A549 (cell line): ENCODE results near the gene LSM3.

ENCODE experiments used
- CEBPB ChIP-seq, 2 experiments: fragments of >200 bp in 1 of 2; sonication (Bioruptor Twin) in 1 of 2; formaldehyde crosslinking in 1 of 2; IDR thresholded peaks; 2 replicates each; pipeline ENCODE4 v1.6.1; 2012 to 2016
- EP300 ChIP-seq, 2 experiments: fragments of >200 bp; sonication (Bioruptor Twin); formaldehyde crosslinking; IDR thresholded peaks; 2 replicates in 1 of 2; 3 replicates in 1 of 2; pipeline ENCODE4 v1.6.1; 2016 to 2017
- KDM1A ChIP-seq: fragments of 200-600 bp; sonication (generic); IDR thresholded peaks from 2 replicates; pipeline ENCODE4 v1.6.1; 2016; ENCODE audit warnings: low read depth, mild to moderate bottlenecking
- MYC ChIP-seq: IDR thresholded peaks from 2 replicates; pipeline ENCODE4 v1.6.1; 2012; ENCODE audit warnings: mild to moderate bottlenecking, inconsistent platforms, low read length, improper control_type of control experiment, borderline replicate concordance
- NPAS2 ChIP-seq: fragments of 250-450 bp; sonication (Bioruptor Pico); IDR thresholded peaks from 2 replicates; pipeline ENCODE4 v1.8.0; 2022; ENCODE audit warnings: mild to moderate bottlenecking, moderate library complexity, borderline replicate concordance
- NR3C1 ChIP-seq: fragments of >200 bp; sonication (Bioruptor Twin); formaldehyde crosslinking; IDR thresholded peaks from 3 replicates; pipeline ENCODE4 v1.6.1; 2017
- PHF8 ChIP-seq: fragments of 200-600 bp; sonication (generic); IDR thresholded peaks from 2 replicates; pipeline ENCODE4 v1.6.1; 2016; ENCODE audit warnings: low read depth, mild to moderate bottlenecking, antibody characterized with exemption, moderate library complexity, borderline replicate concordance
- POLR2A ChIP-seq: IDR thresholded peaks from 2 replicates; pipeline ENCODE4 v1.6.1; 2012; ENCODE audit warnings: mild to moderate bottlenecking, low read length
- RAD21 ChIP-seq, 2 experiments: fragments of >200 bp in 1 of 2; sonication (Bioruptor Twin) in 1 of 2; formaldehyde crosslinking in 1 of 2; IDR thresholded peaks in 1 of 2; conservative IDR thresholded peaks in 1 of 2; 2 replicates in 1 of 2; 3 replicates in 1 of 2; pipeline ENCODE4 v1.6.1; 2012 to 2018; ENCODE audit warnings: inconsistent platforms in 1 of 2
- RFX5 ChIP-seq: fragments of 450-650 bp; IDR thresholded peaks from 2 replicates; pipeline ENCODE4 v1.7.1; 2014; ENCODE audit warnings: antibody characterized with exemption, mild to moderate bottlenecking, moderate library complexity
- ZFP36 ChIP-seq: fragments of 450-650 bp; IDR thresholded peaks from 2 replicates; pipeline ENCODE4 v1.6.1; 2014; ENCODE audit warnings: borderline replicate concordance; ENCODE audit not compliant: partially characterized antibody
- TF ChIP-seq, protein P1 (sequence below): fragments of >200 bp; sonication (Bioruptor Twin); formaldehyde crosslinking; IDR thresholded peaks from 3 replicates; pipeline ENCODE4 v1.5.1; 2016
- TF ChIP-seq, protein P2 (sequence below): fragments of 450-650 bp; IDR thresholded peaks from 2 replicates; pipeline ENCODE4 v1.6.1; 2014; ENCODE audit warnings: antibody characterized with exemption
- TF ChIP-seq, protein P3 (sequence below): fragments of 200-600 bp; sonication (generic); IDR thresholded peaks from 2 replicates; pipeline ENCODE4 v1.6.1; 2016; ENCODE audit warnings: antibody characterized with exemption, mild to moderate bottlenecking, moderate library complexity

DNA sequence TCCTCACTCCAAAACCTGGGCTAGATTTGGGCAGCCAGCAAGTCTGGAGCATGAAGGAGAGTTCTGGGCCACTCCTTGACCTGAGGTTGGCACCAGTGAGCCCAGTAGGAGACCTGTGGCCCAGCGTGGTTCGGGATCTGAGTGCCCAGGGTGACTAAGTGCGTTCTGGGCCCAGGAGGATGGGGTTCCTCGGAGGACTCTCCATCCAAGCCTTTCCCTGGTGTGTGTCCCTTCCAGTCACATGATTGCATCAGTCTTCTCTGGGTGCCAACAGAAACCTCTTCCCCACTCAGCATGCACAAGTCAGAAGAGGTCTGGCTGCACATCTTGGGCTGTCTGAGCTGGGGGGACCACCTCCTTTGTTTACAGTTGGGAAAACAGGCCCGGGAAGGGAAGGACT, 38.8 kb upstream of the LSM3 start:
- TF ChIP-seq, protein P1, sequence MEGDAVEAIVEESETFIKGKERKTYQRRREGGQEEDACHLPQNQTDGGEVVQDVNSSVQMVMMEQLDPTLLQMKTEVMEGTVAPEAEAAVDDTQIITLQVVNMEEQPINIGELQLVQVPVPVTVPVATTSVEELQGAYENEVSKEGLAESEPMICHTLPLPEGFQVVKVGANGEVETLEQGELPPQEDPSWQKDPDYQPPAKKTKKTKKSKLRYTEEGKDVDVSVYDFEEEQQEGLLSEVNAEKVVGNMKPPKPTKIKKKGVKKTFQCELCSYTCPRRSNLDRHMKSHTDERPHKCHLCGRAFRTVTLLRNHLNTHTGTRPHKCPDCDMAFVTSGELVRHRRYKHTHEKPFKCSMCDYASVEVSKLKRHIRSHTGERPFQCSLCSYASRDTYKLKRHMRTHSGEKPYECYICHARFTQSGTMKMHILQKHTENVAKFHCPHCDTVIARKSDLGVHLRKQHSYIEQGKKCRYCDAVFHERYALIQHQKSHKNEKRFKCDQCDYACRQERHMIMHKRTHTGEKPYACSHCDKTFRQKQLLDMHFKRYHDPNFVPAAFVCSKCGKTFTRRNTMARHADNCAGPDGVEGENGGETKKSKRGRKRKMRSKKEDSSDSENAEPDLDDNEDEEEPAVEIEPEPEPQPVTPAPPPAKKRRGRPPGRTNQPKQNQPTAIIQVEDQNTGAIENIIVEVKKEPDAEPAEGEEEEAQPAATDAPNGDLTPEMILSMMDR = no peak
- TF ChIP-seq MYC (no peak), EP300 (IDR thresholded peaks at IDR 0.05) (no peak), RAD21 (conservative IDR thresholded peaks at IDR 0.05 in 1 of 2, IDR thresholded peaks at IDR 0.05 in 1 of 2) (no peak), KDM1A (no peak), NPAS2 (CRISPR knock-in tag) (no peak), PHF8 (no peak), POLR2A (no peak), NR3C1 (no peak), RFX5 (no peak), CEBPB (IDR thresholded peaks at IDR 0.05) (no peak), ZFP36 (no peak)
- TF ChIP-seq, protein P2, sequence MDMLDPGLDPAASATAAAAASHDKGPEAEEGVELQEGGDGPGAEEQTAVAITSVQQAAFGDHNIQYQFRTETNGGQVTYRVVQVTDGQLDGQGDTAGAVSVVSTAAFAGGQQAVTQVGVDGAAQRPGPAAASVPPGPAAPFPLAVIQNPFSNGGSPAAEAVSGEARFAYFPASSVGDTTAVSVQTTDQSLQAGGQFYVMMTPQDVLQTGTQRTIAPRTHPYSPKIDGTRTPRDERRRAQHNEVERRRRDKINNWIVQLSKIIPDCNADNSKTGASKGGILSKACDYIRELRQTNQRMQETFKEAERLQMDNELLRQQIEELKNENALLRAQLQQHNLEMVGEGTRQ = no peak
- TF ChIP-seq, protein P3, sequence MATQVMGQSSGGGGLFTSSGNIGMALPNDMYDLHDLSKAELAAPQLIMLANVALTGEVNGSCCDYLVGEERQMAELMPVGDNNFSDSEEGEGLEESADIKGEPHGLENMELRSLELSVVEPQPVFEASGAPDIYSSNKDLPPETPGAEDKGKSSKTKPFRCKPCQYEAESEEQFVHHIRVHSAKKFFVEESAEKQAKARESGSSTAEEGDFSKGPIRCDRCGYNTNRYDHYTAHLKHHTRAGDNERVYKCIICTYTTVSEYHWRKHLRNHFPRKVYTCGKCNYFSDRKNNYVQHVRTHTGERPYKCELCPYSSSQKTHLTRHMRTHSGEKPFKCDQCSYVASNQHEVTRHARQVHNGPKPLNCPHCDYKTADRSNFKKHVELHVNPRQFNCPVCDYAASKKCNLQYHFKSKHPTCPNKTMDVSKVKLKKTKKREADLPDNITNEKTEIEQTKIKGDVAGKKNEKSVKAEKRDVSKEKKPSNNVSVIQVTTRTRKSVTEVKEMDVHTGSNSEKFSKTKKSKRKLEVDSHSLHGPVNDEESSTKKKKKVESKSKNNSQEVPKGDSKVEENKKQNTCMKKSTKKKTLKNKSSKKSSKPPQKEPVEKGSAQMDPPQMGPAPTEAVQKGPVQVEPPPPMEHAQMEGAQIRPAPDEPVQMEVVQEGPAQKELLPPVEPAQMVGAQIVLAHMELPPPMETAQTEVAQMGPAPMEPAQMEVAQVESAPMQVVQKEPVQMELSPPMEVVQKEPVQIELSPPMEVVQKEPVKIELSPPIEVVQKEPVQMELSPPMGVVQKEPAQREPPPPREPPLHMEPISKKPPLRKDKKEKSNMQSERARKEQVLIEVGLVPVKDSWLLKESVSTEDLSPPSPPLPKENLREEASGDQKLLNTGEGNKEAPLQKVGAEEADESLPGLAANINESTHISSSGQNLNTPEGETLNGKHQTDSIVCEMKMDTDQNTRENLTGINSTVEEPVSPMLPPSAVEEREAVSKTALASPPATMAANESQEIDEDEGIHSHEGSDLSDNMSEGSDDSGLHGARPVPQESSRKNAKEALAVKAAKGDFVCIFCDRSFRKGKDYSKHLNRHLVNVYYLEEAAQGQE = no peak
